Loucy (cell line): ENCODE measurements around the gene HSPA4L.

Experiments
- CTCF ChIP-seq: fragments of 200-600 bp; sonication (generic); conservative IDR thresholded peaks from 2 replicates; pipeline ENCODE4 v1.5.1; 2014; ENCODE audit warnings: mild to moderate bottlenecking, antibody characterized with exemption, low read length
- EZH2phosphoT487 ChIP-seq: fragments of 200-600 bp; IDR thresholded peaks from 2 replicates; pipeline ENCODE4 v1.6.1; 2018; ENCODE audit warnings: antibody characterized with exemption, mild to moderate bottlenecking, moderate library complexity, borderline replicate concordance

GRCh38 chr4:127868196-127868595 is 86.1 kb downstream of the HSPA4L start:
- TF ChIP-seq CTCF = no peak
- no peak for TF ChIP-seq EZH2phosphoT487
